A673 (cell line): Measurements from ENCODE around the gene CDH20.

Experiments used
- CTCF ChIP-seq: fragments of 300-800, 200-600 bp; sonication (generic); conservative IDR thresholded peaks from 2 replicates; pipeline ENCODE4 v1.5.1; 2017; ENCODE audit warnings: low read depth, mild to moderate bottlenecking, antibody characterized with exemption, low read length, moderate library complexity, mixed read lengths
- EZH2 ChIP-seq: fragments of 200-600 bp; sonication (generic); IDR thresholded peaks from 2 replicates; pipeline ENCODE4 v1.6.1; 2017; ENCODE audit warnings: borderline replicate concordance, low read depth, mild to moderate bottlenecking, mixed read lengths, antibody characterized with exemption, low read length; ENCODE audit not compliant: poor library complexity, severe bottlenecking

- TF ChIP-seq CTCF (no peak), EZH2 (no peak)
These were observed 4.3 kb downstream of the CDH20 start for GRCh38 chr18:61337527-61337926.
